GM19467 (cell line): ENCODE measurements around the gene ATP2B3.

Source experiments
- ATAC-seq: cut with Tn5 transposase; IDR thresholded peaks from one replicate; pipeline ENCODE4 v1.9.1; 2021; ENCODE audit warnings: mild to moderate bottlenecking, moderate library complexity; ENCODE audit not compliant: unreplicated experiment

Gene ATP2B3

DNA sequence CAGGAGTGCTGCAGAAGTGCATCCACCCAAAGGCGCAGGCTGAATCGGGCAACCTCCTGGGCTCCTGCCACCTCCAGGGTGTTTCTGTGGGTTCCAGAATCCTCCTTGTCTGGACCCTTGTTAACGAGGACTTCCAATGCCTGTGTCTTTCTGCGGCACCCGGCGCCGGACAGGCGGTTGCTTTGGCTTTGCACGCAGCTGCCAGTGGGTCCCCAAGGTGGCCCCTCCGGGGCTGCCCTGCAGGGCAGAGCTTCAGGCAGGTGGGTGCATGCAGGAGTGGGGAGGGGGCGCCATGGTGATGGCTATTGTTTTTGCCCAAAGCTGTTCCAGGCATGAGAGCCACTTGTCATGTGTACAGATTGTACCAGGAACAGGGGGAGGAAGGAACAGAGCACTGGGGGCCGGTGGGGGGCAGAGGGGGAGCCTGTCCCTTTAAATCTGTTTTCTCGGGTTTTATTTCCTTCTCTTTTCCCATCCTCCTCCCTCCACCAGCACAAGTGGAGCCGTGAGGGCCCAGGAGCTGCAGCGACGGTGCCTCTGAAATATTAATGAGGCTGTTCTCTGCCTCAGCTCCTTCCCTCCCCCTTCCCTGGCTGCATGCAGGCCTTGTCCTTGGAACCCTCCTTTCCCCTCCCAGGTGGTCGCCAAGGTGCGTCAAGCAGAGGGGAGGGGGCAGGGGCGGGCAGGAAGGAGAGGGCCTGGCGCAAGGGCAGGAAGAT, 13.1 kb downstream of the ATP2B3 start:
- no peak for ATAC-seq

DNA sequence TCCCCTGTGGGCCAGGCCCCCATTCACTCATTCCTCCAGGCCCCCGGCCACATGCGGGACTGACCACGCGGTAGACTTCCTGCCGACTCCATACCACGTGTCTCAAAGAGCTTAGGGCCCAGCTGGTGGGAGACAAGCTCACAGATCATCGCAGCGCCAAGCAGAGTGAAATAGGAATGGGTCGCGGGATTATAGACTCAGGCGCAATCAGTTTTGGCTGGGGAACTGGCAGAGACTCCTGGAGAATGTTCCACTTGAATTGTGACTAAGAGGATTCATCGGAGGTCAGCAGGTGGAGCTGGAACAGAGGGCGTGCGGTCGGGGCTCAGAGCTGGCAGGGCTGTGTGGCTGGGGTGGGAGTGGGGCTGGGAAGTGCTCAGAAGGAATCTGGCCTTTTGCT, 15.6 kb downstream of the ATP2B3 start:
- no peak for ATAC-seq

DNA sequence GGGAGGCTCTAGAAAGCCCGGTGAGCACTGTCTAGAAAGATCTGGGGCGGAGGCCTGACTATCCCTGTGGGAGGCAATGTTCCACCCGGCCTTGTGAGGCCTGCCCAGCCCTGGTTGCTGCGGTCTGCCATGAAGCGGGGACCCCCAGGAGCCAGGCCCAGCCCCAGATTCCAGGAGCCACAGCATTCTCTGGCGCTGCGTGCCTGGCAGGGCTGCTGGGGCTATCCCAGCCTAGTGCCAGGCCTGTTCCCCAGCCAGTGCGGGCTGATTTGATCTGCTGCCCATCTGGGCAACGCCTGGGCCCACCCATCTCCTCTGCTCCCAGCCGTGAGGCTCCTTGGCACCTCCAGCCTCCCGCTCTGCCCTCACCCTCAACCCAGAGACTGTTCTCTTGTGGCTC, 19.6 kb downstream of the ATP2B3 start:
- ATAC-seq, result no peak

DNA sequence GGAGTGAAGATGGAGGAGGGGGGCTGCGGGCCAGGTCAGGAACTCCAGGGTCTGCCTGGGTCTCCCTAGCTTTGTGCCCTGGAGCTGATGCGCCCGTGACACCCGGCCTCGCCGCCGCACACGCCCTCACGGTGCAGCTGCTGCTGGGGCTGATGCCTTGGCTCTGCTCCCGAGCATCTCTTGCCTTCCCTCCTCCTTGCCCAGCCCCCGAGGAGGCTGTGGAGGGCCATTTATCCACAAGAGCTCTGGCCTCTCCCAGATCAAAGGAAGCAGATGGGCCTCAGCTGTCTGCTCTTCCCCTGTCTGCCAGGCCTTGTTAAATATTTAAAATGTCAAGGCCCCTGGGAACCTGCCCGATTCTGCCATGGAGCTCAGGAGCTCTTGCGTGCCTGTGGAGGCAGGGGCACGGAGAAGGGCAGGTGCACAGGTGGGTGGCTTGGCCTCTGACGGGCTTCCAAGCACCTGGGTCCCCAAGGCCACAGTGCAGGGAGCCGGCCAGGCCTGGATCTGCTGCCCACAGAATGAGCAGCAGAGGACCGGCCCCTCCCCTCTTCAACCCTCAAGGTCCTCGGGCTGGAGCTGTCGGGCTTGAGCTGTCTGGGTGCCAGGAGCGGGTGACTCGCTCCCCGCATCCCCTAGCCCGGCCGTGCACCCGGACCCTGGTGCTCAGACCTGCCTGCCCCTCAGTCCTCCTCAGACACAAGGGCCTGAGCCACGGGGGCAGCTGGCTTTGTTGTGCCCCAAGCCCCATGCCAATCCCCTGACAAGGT, 20.3 kb downstream of the ATP2B3 start:
- no peak for ATAC-seq

DNA sequence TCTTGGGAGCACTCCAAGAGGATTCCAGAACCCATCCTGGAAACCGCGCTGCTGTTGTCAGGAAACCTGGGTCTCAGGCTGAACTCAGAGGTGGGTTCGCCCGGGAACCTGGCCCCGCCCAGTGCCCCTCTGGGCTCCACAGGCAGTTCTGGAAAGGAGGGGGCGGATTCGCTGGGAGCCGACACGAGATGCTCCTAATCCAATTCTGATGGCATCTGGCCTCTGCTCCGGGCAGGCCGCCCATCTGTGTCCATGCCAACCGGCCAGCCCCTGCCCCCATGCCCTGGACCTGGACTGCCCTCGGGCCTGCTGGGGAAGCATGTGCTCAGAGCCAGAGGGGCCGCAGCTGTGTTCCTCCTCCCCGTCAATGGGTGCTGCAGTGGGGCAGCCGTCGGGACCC, 21.0 kb downstream of the ATP2B3 start:
- no peak for ATAC-seq

DNA sequence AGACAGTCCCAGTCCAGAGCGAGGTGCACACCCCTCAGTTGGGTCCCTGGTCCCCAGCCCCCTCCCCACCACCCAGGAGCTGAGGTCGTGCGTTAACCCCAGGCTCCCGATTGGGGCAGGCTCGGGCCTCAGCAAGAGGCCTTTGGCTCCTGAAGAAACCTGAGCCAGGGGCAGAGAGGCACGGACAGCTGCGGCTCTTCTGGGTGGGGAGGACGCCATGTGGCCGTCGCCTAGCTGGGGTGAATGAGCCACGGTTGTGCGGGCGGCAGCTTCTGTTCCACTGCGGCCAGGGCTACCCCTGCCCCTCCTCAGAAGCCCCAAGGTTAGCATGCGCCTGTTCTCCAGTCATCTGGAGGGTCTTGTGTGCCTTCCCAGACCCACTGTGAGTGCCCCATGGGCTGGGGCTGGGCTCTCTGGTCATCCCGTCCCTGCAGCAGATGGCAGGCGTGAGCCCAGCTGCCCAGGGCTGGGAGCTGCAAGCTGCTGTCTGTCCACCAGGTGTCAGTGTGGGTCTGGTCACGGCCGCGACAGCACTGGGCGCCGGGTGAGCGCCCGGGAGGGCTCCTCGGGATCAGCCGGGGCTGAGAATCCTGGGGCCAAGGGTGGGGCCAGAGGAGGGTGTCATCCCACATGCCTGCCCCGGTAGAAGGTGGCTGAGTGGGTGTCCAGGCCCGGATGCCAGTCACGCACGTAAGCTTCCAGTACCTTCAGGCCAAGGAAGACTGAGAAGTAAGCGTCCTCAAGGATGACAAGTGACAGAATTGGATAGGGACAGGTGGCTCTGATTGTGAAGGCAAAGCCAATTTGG, 21.9 kb downstream of the ATP2B3 start:
- ATAC-seq, result peak; percentile 83

DNA sequence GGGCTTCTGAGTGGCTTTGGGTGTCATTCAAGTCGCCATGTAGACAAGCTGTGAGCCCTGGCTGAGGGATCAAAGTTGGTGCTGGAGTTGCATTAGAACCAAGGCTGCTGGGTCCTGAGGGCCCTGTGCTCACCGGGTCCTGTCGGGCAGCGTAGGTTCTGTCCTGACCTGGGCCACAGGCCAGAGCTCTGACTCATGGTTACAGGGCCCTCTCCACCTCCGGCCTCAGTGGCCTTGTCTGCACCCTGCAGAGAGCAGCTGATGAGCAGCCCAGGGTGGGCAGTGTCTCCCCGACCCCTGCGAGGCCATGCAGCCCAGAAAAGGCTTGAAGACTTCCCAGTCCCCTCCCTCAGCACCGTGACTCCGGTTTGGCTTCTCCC, 22.5 kb downstream of the ATP2B3 start:
- ATAC-seq, result no peak

DNA sequence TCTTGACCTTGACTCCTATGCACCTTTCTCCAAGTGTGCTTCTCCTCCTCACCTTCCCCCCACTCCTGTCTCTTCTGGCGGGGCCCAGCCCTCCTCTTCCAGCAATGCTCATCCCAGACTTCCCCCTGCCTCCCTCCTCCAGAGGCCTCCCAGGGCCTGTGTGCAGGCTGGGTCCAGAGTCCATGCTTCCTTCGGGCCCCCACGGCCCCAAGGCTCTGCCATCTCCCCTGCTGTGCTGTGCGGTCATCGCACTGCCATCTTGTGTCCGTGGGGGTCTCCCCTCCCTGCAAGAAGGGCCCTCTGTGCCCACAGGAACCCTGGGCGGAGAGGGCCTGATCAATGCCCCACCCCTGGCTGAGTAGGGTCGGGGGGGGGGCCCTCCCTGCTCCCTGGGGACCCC, 27.3 kb downstream of the ATP2B3 start:
- no peak for ATAC-seq

DNA sequence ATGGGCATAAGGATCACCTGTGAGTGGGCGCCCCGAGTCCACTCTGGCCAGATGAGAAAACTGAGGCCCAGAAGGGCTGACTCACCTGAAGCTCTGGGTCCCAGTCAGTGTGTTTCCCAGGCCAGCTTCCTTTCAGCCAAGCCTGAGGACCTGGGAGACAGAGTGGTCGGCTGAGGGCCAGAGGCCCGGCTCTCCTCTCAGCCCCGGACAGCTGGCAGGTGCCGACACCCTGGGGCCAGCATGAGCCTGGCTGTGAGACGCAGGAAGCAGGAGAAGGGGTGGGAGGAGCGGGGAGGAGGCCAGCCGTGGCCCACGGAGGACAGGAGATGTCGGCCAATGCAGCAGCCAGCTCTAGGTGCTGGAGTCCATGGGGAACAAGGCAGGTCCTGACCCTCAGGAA, 28.9 kb downstream of the ATP2B3 start:
- ATAC-seq, result no peak

DNA sequence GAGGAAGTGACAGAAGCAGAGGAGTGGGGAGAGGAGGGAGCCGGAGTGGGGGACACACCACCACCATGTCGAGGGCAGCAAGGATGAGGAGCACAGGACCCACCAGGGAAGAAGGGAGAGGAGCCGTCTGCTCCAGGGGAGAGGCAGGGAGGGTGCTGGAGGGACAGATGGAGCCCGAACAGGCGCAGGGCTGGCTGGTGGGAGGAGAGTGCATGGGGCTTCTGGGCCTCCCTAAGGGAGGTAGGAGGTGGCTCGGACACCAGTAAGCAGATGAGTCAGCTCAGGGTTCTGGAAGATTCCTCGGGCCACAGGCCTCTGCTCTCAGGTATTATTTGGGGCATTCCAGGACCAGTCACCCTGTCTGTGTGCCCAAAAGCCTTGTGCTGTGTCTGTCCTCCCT, 29.8 kb downstream of the ATP2B3 start:
- no peak for ATAC-seq

DNA sequence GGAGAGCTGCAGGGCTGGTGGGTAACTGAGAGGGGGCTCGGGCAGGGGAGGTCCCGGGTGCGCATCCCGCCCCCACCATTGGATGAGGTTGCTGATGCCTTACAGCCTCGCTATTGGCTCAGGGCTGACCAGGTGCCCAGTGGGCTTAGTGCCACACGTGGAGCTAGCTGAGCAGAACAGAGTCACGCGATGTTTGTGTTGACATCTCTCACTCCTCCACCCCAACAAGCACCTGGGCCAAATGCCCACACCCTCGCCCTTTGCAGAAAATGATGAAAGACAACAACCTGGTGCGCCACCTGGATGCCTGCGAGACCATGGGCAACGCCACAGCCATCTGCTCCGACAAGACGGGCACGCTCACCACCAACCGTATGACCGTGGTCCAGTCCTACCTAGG, 31.8 kb downstream of the ATP2B3 start:
- no peak for ATAC-seq

DNA sequence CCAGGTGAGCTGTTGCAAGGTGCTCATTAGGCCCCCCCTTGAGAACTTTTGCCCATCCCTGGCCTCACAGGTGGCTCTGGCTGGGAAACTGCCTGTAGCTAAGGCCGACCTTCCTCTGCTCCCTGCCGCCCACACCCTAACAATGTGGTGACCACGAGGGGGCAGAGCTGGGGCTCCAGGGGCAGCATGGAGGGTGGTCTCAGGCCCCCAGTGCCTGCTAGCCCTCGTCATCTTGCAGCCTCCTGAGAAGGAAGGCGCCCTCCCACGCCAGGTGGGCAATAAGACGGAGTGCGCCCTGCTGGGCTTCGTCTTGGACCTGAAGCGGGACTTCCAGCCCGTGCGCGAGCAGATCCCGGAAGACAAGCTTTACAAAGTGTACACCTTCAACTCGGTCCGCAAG, 32.4 kb downstream of the ATP2B3 start:
- ATAC-seq, result no peak

DNA sequence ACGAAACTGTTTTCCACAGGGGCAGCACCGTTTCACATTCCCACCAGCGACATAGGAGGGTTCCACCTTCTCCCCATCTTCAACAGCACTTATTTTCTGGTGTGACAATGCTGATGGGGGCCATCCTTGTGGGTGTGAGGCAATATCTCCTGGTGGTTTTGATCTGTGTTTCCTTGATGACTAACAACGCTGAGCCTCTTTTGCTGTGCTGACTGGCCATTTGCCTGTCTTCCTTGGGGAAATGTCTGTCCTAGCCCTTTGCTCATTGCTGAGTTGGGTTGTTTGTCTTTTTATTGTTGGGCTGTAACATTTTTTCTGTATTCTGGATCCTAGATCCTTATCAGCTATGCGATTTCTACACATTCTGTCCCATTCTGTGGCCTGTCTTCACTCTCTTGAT, 33.7 kb downstream of the ATP2B3 start:
- no peak for ATAC-seq

DNA sequence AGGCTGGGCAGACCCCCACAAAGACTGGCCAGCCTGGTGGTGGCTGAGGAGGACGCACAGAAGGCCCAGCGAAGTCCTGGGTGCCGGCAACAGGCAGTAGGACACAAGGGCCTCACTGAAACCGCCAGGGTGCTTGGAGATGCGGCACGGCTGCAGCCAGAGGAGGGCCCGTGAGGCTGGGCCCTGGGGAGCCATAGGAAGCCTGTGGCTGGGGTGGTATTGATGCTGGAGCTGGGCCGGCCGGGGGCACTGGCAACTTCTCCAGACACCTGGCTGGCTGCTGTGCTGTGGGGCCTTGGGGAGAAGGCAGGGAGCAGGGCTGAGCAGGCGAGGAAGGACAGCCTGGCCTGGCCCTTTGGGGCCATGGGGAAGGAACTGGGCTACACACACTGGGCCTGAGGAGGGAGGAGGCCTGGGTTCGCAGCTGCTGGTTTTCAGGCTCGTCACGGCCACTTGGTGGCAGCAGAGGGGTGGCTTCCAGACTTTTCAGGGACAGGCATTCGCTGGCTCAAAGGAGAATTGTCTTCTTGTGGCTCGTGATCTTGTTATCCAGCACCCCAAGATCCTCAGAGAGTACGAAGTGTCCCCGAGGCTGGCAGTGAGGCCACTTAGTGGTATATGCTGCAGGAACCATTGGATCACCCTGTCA, 37.2 kb downstream of the ATP2B3 start:
- no peak for ATAC-seq

DNA sequence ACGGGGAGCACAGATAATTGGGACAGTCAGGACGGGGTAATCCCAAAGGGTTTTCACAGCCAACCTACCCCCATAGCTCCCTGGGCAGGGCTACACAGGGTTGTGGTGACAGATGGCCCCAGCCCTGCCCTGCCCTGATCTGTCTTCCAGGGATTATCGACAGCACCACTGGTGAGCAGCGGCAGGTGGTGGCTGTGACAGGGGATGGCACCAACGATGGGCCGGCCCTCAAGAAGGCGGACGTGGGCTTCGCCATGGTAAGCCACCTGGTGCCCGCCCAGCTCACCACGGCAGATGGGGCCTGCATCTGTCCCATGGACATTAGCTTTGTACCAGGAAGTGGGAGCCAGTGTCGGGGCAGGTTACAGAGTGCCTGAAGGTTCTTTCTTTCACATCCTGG, 39.3 kb downstream of the ATP2B3 start:
- ATAC-seq, result no peak

DNA sequence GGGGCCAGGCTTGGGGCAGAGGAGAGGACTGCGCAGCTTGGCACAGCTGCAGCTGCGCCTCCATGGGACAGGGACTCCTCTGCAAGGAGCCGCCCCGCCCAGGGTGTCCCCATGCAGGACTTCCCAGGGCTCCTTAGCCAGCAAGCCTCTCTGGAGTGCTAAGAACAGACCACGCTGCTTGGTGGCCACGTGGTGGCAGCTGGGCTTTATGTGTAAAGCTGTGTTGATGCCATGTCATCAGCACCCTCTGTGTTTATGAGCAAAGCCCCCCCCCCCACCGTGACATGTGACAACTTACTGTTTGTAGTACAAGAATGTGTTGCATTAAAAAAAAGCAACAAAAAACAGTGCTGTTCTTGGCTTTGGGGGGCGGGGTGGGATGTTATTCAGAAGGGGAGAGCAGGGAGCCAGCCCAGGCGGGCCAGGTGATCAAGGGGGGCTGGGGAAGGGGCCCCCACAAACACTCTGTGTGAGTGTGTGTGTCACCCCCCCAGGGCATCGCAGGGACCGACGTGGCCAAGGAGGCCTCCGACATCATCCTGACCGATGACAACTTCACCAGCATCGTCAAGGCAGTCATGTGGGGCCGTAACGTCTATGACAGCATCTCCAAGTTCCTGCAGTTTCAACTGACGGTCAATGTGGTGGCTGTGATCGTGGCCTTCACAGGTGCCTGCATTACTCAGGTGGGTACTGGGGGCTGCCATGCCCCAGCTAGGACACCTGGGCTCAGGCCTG, 40.3 kb downstream of the ATP2B3 start:
- no peak for ATAC-seq

DNA sequence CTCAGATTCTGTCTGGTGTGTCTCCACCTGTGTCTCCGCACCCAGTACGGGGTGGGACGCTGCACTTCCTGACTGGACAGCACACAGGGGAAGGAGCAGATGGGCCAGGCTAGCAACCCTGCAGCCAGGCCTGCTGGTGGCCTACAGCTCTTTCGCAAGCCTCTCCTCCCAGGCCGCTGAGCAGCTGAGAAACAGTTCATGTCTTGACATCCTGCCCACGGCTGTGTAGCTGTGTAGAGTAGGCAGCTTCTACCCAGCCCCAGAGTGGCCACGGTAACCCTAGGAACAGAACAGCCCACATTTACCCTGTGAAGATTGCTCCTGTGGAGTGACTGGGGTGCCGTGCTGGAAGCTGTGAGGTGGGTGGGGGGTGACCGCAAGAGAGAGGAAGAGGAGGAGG, 42.6 kb downstream of the ATP2B3 start:
- ATAC-seq, result no peak

DNA sequence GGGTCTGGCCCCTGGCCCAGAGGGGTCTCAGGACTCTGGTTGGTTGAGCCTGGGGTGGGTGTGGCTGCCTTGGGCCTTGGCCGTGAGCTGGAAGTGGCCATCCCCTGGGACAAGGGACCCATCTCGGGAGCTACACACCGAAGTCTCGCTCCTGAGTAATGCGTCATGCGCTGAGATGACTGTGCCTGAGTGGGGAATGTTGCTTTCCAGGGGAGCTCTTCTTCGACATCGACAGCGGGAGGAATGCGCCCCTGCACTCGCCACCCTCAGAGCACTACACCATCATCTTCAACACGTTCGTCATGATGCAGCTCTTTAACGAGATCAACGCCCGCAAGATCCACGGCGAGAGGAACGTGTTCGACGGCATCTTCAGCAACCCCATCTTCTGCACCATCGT, 43.0 kb downstream of the ATP2B3 start:
- ATAC-seq, result no peak

DNA sequence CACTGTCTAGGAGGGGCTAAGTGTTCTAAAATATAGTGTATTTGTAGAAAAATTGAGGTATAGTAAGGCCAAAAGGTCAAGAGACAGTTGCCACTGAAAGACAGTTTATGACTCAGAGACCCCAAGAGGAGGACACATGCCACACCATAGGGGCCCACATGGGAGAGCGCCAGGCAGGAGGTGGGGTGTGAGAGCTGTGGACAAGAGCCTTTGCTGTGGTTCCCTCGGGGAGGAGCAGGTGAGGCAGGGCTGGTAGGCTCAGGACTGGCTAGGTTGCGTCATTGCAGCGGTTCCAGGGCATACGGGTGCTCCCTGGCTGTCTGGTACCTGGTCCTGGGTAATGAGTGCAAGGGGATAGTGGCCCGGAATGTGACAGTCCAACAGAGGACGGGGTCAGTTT, 43.9 kb downstream of the ATP2B3 start:
- ATAC-seq, result no peak

DNA sequence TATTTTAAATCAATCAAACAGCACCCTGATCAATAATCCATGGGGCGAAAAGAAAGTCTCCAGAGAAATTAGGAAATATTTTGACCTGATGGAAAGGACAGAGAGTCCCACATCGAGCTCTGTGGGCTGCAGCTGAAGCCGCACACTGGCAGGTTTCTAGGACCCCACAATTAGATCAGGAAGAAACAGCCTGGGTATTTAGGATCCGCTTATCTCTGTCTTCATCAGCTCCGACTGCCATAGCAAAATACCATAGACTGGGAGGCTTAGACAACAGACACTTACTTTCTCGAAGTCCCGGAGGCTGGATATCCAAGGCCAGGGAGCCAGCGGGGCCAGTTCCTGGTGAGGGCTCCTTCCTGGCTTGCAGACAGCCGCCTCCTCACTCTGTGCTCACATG, 45.1 kb downstream of the ATP2B3 start:
- no peak for ATAC-seq
